Heart left ventricle (tissue), 16 donors: Measurements from ENCODE around the gene ZBTB4. TPM values are rescaled to one million over a fixed set of nuclear protein-coding genes. Genes with fewer than 3 reads are reported as not detected.

Experiments used
- ATAC-seq, 4 donors: fragments of 200-7000 bp; cut with Tn5 transposase; one replicate each; pipeline ENCODE4 v1.9.1; 2020 to 2022; ENCODE audit warnings: moderate library complexity in 4 of 4, mild to moderate bottlenecking in 3 of 4, moderate number of reproducible peaks in 1 of 4
- DNase-seq, 5 donors: peaks; one replicate each; pipeline ENCODE4 v3.0.0-alpha.2; 2020
- H3K27ac ChIP-seq, 12 donors: fragments of 200-600 bp; sonication (generic) in 4 of 12; one replicate each; pipeline versions ENCODE4 v1.5.0 to v1.8.0; 2016 to 2022; ENCODE audit warnings: mild to moderate bottlenecking in 2 of 12
- H3K27me3 ChIP-seq, 9 donors: fragments of 200-600 bp; sonication (generic) in 2 of 9; one replicate each; pipeline versions ENCODE4 v1.5.1 to v1.8.0; 2016 to 2022; ENCODE audit warnings: mild to moderate bottlenecking in 3 of 9
- H3K36me3 ChIP-seq, 9 donors: fragments of 200-600 bp; sonication (generic) in 2 of 9; one replicate each; pipeline versions ENCODE4 v1.5.0 to v1.8.0; 2018 to 2022; ENCODE audit warnings: mild to moderate bottlenecking in 2 of 9
- H3K4me1 ChIP-seq, 12 donors: fragments of 200-600 bp; sonication (generic) in 4 of 12; one replicate each; pipeline versions ENCODE4 v1.5.0 to v1.8.0; 2016 to 2022; ENCODE audit warnings: mild to moderate bottlenecking in 3 of 12
- H3K4me3 ChIP-seq, 12 donors: fragments of 200-600 bp; sonication (generic) in 4 of 12; one replicate each; pipeline versions ENCODE4 v1.5.0 to v1.8.0; 2017 to 2022; ENCODE audit warnings: mild to moderate bottlenecking in 9 of 12, moderate library complexity in 4 of 12
- H3K9me3 ChIP-seq, 12 donors: fragments of 200-600 bp; sonication (generic) in 4 of 12; one replicate each; pipeline versions ENCODE4 v1.5.0 to v1.8.0; 2016 to 2022; ENCODE audit warnings: mild to moderate bottlenecking in 1 of 12
- POLR2A ChIP-seq, 2 donors: fragments of 450-650 bp; IDR thresholded peaks; one replicate each; pipeline ENCODE4 v1.6.1; 2017; ENCODE audit warnings: antibody characterized with exemption in 2 of 2, mild to moderate bottlenecking in 2 of 2, moderate library complexity in 2 of 2
- WGBS, 4 donors: extraction: QIAGEN DNeasy Blood & Tissue Kit in 2 of 4; methylation state at CpG; one replicate each; pipeline versions ENCODE4 v1.1.5 to v1.1.7; 2013 to 2018; 5-methylcytosine and 5-hydroxymethylcytosine counted together
- intact Hi-C, 10 donors: fragments of 100-400 bp; cut with DNase I; formaldehyde crosslinking; loops; one replicate each; pipeline versions ENCODE4 v1.11.1 to v1.14.2; 2022
- long read RNA-seq, 3 donors: library from polyadenylated mRNA; unstranded; transcript quantifications; one replicate each; pipeline ENCODE4 v2.0.0, GENCODE V29; 2020 to 2021
- polyA plus RNA-seq, 2 donors: library from polyadenylated mRNA; stranded (reverse); fragments of 200-250 nt; gene quantifications; one replicate each; pipeline ENCODE4 v1.2.3, GENCODE V29; 2013
- total RNA-seq, 9 donors: library from RNA; depleted of rRNA in 2 of 9; stranded (reverse); fragments of >200 nt in 2 of 9; fragmentation: NEBNext Ultra II Directional in 3 of 9; extraction: Animal tissue kit (Norgen Biotek cat#: 25700) in 3 of 9; gene quantifications; one replicate each; pipeline versions ENCODE4 v1.1.0 to v1.2.4, GENCODE V29; 2016 to 2023
- TF ChIP-seq, protein P1 (sequence below), 12 donors: fragments of 200-600 bp; sonication (generic) in 4 of 12; IDR thresholded peaks; one replicate each; pipeline versions ENCODE4 v1.5.0 to v1.8.0; 2018 to 2022; ENCODE audit warnings: antibody characterized with exemption in 12 of 12, mild to moderate bottlenecking in 5 of 12
- donor health status: ischemic (EF 13 %, LVEDD 7.1; RV severe dilation, severe dysfunction).
- donor health status: healthy with polysubstance abuse.
- donor health status: DM: no; HTN: yes; CAD: no.
- donor health status: DM: no; HTN: no; CAD: no.
- donor health status: ischemic (EF 25% LVEDD 6.9; RV normal size, moderate dysfunction).
- donor health status: ischemic (EF 25% LVEDD 5.7; RV mildly dilated, moderate dysfunction).
- donor health status: healthy.
- donor health status: DM: yes; HTN: yes; CAD: no.
- donor health status: ischemic (EF 35%, LVEDD 5.7; RV mildly dilated, moderate dysfunction).
- donor health status: nonischemic (EF 11% LVEDD 7.7; RV severe dilation, severe dysfunction).
- donor health status: DM: yes; HTN: yes; CAD: no.
- donor health status: PGD.
- donor health status: ischemic (EF 29% LVEDD 5.4; RV normal size, mild dysfunction).
- donor health status: nonischemic (EF 23%, LVEDD 6.1; RV moderate dilation, normal function).

ZBTB4 gene, protein sequence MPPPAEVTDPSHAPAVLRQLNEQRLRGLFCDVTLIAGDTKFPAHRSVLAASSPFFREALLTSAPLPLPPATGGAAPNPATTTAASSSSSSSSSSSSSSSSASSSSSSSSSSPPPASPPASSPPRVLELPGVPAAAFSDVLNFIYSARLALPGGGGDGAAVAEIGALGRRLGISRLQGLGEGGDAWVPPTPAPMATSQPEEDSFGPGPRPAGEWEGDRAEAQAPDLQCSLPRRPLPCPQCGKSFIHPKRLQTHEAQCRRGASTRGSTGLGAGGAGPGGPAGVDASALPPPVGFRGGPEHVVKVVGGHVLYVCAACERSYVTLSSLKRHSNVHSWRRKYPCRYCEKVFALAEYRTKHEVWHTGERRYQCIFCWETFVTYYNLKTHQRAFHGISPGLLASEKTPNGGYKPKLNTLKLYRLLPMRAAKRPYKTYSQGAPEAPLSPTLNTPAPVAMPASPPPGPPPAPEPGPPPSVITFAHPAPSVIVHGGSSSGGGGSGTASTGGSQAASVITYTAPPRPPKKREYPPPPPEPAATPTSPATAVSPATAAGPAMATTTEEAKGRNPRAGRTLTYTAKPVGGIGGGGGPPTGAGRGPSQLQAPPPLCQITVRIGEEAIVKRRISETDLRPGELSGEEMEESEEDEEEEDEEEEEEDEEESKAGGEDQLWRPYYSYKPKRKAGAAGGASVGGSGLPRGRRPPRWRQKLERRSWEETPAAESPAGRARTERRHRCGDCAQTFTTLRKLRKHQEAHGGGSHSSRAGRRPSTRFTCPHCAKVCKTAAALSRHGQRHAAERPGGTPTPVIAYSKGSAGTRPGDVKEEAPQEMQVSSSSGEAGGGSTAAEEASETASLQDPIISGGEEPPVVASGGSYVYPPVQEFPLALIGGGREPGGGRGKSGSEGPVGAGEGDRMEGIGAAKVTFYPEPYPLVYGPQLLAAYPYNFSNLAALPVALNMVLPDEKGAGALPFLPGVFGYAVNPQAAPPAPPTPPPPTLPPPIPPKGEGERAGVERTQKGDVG
- total RNA-seq (10 to 100 TPM; 51.8 to 77.2 (median 59.5) TPM), polyA plus RNA-seq (10 to 100 TPM; 29.3 to 35.3 TPM)
- long read RNA-seq, donor 1, full-length matches to known transcripts, result 2 of 56 reads
- long read RNA-seq, donor 1, partial matches to known transcripts, result 2 of 56 reads
- long read RNA-seq, donor 1, other reads (novel, unspliced or antisense), result 52 of 56 reads
- long read RNA-seq, donor 2, full-length matches to known transcripts, result 4 of 149 reads
- long read RNA-seq, donor 2, partial matches to known transcripts, result 6 of 149 reads
- long read RNA-seq, donor 2, other reads (novel, unspliced or antisense), result 139 of 149 reads
- long read RNA-seq, donor 3, partial matches to known transcripts, result 1 of 48 reads
- long read RNA-seq, donor 3, other reads (novel, unspliced or antisense), result 47 of 48 reads

- Histone ChIP-seq H3K27me3 (no peaks in the 10 kb centered on the region), H3K9me3 (no peaks in the 10 kb centered on the region), H3K4me3 (peak within 1 kb of the TSS; percentile 77 to 100 (median 96)), H3K27ac (peak within 1 kb of the TSS; percentile 99 to 100 (median 100)), H3K36me3 (no peaks in the 10 kb centered on the region), H3K4me1 (peaks cover 7 to 78% (median 53%) of the 10 kb centered on the region in 12 donors)
- peak; percentile 68 to 84 (median 78) for DNase-seq
- WGBS, 4 donors, result 1 to 2% (median 1%) methylated on average over 33 to 92 of the region's 92 CpGs
- peak in 2 of 4 donors; percentile 17 to 21 for ATAC-seq
- TF ChIP-seq, protein P1, sequence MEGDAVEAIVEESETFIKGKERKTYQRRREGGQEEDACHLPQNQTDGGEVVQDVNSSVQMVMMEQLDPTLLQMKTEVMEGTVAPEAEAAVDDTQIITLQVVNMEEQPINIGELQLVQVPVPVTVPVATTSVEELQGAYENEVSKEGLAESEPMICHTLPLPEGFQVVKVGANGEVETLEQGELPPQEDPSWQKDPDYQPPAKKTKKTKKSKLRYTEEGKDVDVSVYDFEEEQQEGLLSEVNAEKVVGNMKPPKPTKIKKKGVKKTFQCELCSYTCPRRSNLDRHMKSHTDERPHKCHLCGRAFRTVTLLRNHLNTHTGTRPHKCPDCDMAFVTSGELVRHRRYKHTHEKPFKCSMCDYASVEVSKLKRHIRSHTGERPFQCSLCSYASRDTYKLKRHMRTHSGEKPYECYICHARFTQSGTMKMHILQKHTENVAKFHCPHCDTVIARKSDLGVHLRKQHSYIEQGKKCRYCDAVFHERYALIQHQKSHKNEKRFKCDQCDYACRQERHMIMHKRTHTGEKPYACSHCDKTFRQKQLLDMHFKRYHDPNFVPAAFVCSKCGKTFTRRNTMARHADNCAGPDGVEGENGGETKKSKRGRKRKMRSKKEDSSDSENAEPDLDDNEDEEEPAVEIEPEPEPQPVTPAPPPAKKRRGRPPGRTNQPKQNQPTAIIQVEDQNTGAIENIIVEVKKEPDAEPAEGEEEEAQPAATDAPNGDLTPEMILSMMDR (IDR thresholded peaks at IDR 0.05), result no peak
- peak; percentile 23 to 64 for TF ChIP-seq POLR2A (IDR thresholded peaks at IDR 0.05)
- intact Hi-C loops, result loop anchor here (2.0 to 10.0 kb wide), 9 partner anchors 23 to 245 kb away; partner anchors contain the start of genes FGF11 (in 3 of the 10), KCTD11 (in 3 of the 10), TMEM102 (in 3 of the 10) and TMEM95 (in 2 of the 10)
Measured at GRCh38 chr17:7479213-7480088, at the start of gene ZBTB4. Gene ZBTB4, minus strand, starts transcription at chr17:7479631. Its CDS starts 12,830 bp downstream, at chr17:7466801.

DNA sequence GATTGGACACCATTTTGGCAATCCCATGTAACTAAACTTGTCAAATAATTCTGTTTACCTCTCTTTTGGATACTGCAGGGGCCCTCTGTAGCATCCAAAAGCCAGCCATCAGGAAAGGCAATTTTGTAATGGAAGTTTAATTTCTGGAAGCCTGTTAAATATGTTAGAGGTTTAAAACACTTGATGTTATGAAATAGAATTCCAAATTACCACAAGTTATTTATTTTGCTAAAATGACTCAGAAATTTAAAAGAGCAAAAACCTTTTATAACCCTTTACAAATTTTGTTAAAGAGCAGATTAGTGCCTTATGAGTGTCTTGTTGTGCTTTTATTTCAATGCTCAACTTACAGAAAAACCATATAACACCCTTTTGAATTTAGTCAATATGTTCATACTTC is 49.4 kb upstream of the ZBTB4 start:
- DNase-seq, result no peak
- H3K36me3 ChIP-seq, result no peaks in the 10 kb centered on the region
- peaks cover 0 to 25% (median 12%) of the 10 kb centered on the region in 12 donors for H3K9me3 ChIP-seq
- intact Hi-C loops, result no loop called here
- no peak overlapping the region for H3K4me3 ChIP-seq
- no peak for ATAC-seq
- no peaks in the 10 kb centered on the region for H3K4me1 ChIP-seq
- no peak for TF ChIP-seq POLR2A (IDR thresholded peaks at IDR 0.05)
- TF ChIP-seq, protein P1 (IDR thresholded peaks at IDR 0.05), result no peak
- H3K27ac ChIP-seq, result no peak overlapping the region
- H3K27me3 ChIP-seq, result no peaks in the 10 kb centered on the region

GRCh38 chr17:7523033-7523432 is 43.6 kb upstream of the ZBTB4 start:
- TF ChIP-seq POLR2A (IDR thresholded peaks at IDR 0.05), result no peak
- TF ChIP-seq, protein P1 (IDR thresholded peaks at IDR 0.05), result peak; percentile 29 to 62 (median 44)
- WGBS, 4 donors, result 25 to 51% (median 36%) methylated on average over 10 of the region's 10 CpGs
- ATAC-seq (peak in 2 of 4 donors; percentile 33 to 36), DNase-seq (peak in 4 of 5 donors; percentile 31 to 43 (median 35))
- Histone ChIP-seq H3K36me3 (no peaks in the 10 kb centered on the region), H3K27ac (no peak overlapping the region), H3K27me3 (no peaks in the 10 kb centered on the region), H3K4me3 (no peak overlapping the region), H3K4me1 (no peaks in the 10 kb centered on the region), H3K9me3 (peaks cover 0 to 2% (median 0%) of the 10 kb centered on the region in 12 donors)
- intact Hi-C loops, result loop anchor here in 1 of 10 donors (2.0 kb wide), 1 partner anchor 38 kb away; the partner anchor contains the start of gene SENP3
